HG02852 (cell line): ENCODE measurements around the gene AMN1.
"Not testable (repeated sequence)": the region's sequence is repeated elsewhere in the genome, so short reads cannot be mapped to it uniquely, and the experiment has no call there.

Source experiments
- ATAC-seq: cut with Tn5 transposase; IDR thresholded peaks from one replicate; pipeline ENCODE4 v1.9.1; 2021; ENCODE audit warnings: mild to moderate bottlenecking, moderate library complexity; ENCODE audit not compliant: unreplicated experiment

The AMN1 gene

GRCh38 chr12:31728917-31729640 lies at the start of gene AMN1:
Gene AMN1 (minus strand): TSS chr12:31729021. CDS start chr12:31729008, 13 bp downstream.
- peak; percentile 94 for ATAC-seq

GRCh38 chr12:31773867-31774266 lies 45.0 kb upstream of the AMN1 start:
- peak; percentile 65 for ATAC-seq

- no peak for ATAC-seq
These were observed 44.5 kb upstream of the AMN1 start for GRCh38 chr12:31773223-31773750.

GRCh38 chr12:31772685-31773222 lies 43.9 kb upstream of the AMN1 start:
- no peak for ATAC-seq

GRCh38 chr12:31772186-31772585 lies 43.4 kb upstream of the AMN1 start:
- ATAC-seq: no peak

GRCh38 chr12:31768046-31768445 lies 39.2 kb upstream of the AMN1 start:
- no peak for ATAC-seq

GRCh38 chr12:31765931-31766330 lies 37.1 kb upstream of the AMN1 start:
- ATAC-seq: no peak

GRCh38 chr12:31759632-31760459 lies 31.0 kb upstream of the AMN1 start:
- ATAC-seq: peak; percentile 33

- not testable (repeated sequence) for ATAC-seq
These were observed 29.5 kb upstream of the AMN1 start for GRCh38 chr12:31758297-31758696.

GRCh38 chr12:31756977-31757420 lies 28.2 kb upstream of the AMN1 start:
- no peak for ATAC-seq

GRCh38 chr12:31752450-31752849 lies 23.6 kb upstream of the AMN1 start:
- ATAC-seq: no peak

GRCh38 chr12:31751085-31751484 lies 22.3 kb upstream of the AMN1 start:
- no peak for ATAC-seq

GRCh38 chr12:31750747-31751039 lies 21.9 kb upstream of the AMN1 start:
- ATAC-seq: no peak

GRCh38 chr12:31749024-31749704 lies 20.3 kb upstream of the AMN1 start:
- ATAC-seq: peak; percentile 88

GRCh38 chr12:31745242-31745641 lies 16.4 kb upstream of the AMN1 start:
- no peak for ATAC-seq

- not testable (repeated sequence) for ATAC-seq
These were observed 15.5 kb upstream of the AMN1 start for GRCh38 chr12:31744363-31744762.

- no peak for ATAC-seq
These were observed 14.1 kb upstream of the AMN1 start for GRCh38 chr12:31742891-31743290.

- no peak for ATAC-seq
These were observed 11.8 kb upstream of the AMN1 start for GRCh38 chr12:31740628-31741027.

GRCh38 chr12:31737763-31738162 lies 8.9 kb upstream of the AMN1 start:
- ATAC-seq: no peak

- ATAC-seq: no peak
These were observed 8.5 kb upstream of the AMN1 start for GRCh38 chr12:31737345-31737744.

- peak; percentile 41 for ATAC-seq
These were observed 7.7 kb upstream of the AMN1 start for GRCh38 chr12:31736472-31736871.
